Measurements from ENCODE around the gene CDKN1A.
"Not testable (repeated sequence)": the region's sequence is repeated elsewhere in the genome, so short reads cannot be mapped to it uniquely, and the experiment has no call there.

CDKN1A gene

GRCh38 chr6:36678488-36679042 is at the start of gene CDKN1A:
Gene CDKN1A, plus strand, starts transcription at chr6:36678714. Its CDS starts 5,388 bp downstream, at chr6:36684102.
- in situ Hi-C loops (cut with HindIII; ENCODE audit: low sequenced_read_pairs), result no loop called here

GRCh38 chr6:36629784-36630183 is 48.7 kb upstream of the CDKN1A start:
- in situ Hi-C loops (cut with HindIII; ENCODE audit: low sequenced_read_pairs), result no loop called here

GRCh38 chr6:36631326-36632011 is 47.0 kb upstream of the CDKN1A start:
- in situ Hi-C loops (cut with HindIII; ENCODE audit: low sequenced_read_pairs), result no loop called here

- in situ Hi-C loops (cut with HindIII; ENCODE audit: low sequenced_read_pairs), result no loop called here
These were observed 45.1 kb upstream of the CDKN1A start for GRCh38 chr6:36633370-36633769.

- in situ Hi-C loops (cut with HindIII; ENCODE audit: low sequenced_read_pairs), result no loop called here
These were observed 44.6 kb upstream of the CDKN1A start for GRCh38 chr6:36633915-36634314.

- in situ Hi-C loops (cut with HindIII; ENCODE audit: low sequenced_read_pairs), result no loop called here
These were observed 44.0 kb upstream of the CDKN1A start for GRCh38 chr6:36634317-36635108.

- in situ Hi-C loops (cut with HindIII; ENCODE audit: low sequenced_read_pairs), result no loop called here
These were observed 42.2 kb upstream of the CDKN1A start for GRCh38 chr6:36636283-36636682.

GRCh38 chr6:36636687-36637418 is 41.7 kb upstream of the CDKN1A start:
- in situ Hi-C loops (cut with HindIII; ENCODE audit: low sequenced_read_pairs), result no loop called here

- in situ Hi-C loops (cut with HindIII; ENCODE audit: low sequenced_read_pairs), result no loop called here
These were observed 39.9 kb upstream of the CDKN1A start for GRCh38 chr6:36638579-36638978.

- in situ Hi-C loops (cut with HindIII; ENCODE audit: low sequenced_read_pairs), result no loop called here
These were observed 39.2 kb upstream of the CDKN1A start for GRCh38 chr6:36639171-36639808.

GRCh38 chr6:36641543-36641942 is 37.0 kb upstream of the CDKN1A start:
- in situ Hi-C loops (cut with HindIII; ENCODE audit: low sequenced_read_pairs), result no loop called here

- in situ Hi-C loops (cut with HindIII; ENCODE audit: low sequenced_read_pairs), result no loop called here
These were observed 35.3 kb upstream of the CDKN1A start for GRCh38 chr6:36642913-36643817.

GRCh38 chr6:36643977-36644376 is 34.5 kb upstream of the CDKN1A start:
- in situ Hi-C loops (cut with HindIII; ENCODE audit: low sequenced_read_pairs), result no loop called here

GRCh38 chr6:36649086-36649485 is 29.4 kb upstream of the CDKN1A start:
- in situ Hi-C loops (cut with HindIII; ENCODE audit: low sequenced_read_pairs), result no loop called here

- in situ Hi-C loops (cut with HindIII; ENCODE audit: low sequenced_read_pairs), result no loop called here
These were observed 28.6 kb upstream of the CDKN1A start for GRCh38 chr6:36649701-36650484.

- in situ Hi-C loops (cut with HindIII; ENCODE audit: low sequenced_read_pairs), result no loop called here
These were observed 27.6 kb upstream of the CDKN1A start for GRCh38 chr6:36650848-36651478.

- in situ Hi-C loops (cut with HindIII; ENCODE audit: low sequenced_read_pairs), result no loop called here
These were observed 26.7 kb upstream of the CDKN1A start for GRCh38 chr6:36651659-36652379.

GRCh38 chr6:36654469-36654868 is 24.0 kb upstream of the CDKN1A start:
- in situ Hi-C loops (cut with HindIII; ENCODE audit: low sequenced_read_pairs), result not testable (repeated sequence)
